Measurements from ENCODE around the gene SCGN.
"Not testable (repeated sequence)": the region's sequence is repeated elsewhere in the genome, so short reads cannot be mapped to it uniquely, and the experiment has no call there.

SCGN gene

GRCh38 chr6:25732468-25733198 is 80.6 kb downstream of the SCGN start:
- DNase-seq = no peak

GRCh38 chr6:25735261-25735660 is 83.2 kb downstream of the SCGN start:
- DNase-seq = no peak

GRCh38 chr6:25743868-25744267 is 91.9 kb downstream of the SCGN start:
- no peak for DNase-seq

GRCh38 chr6:25745836-25746235 is 93.8 kb downstream of the SCGN start:
- DNase-seq = no peak

GRCh38 chr6:25746968-25747367 is 95.0 kb downstream of the SCGN start:
- no peak for DNase-seq

GRCh38 chr6:25747477-25747876 is 95.5 kb downstream of the SCGN start:
- no peak for DNase-seq

GRCh38 chr6:25748049-25748448 is 96.0 kb downstream of the SCGN start:
- DNase-seq = no peak

- DNase-seq = not testable (repeated sequence)
These were observed 96.8 kb downstream of the SCGN start for GRCh38 chr6:25748601-25749517.

GRCh38 chr6:25749837-25750236 is 97.8 kb downstream of the SCGN start:
- DNase-seq = no peak

GRCh38 chr6:25750906-25751305 is 98.9 kb downstream of the SCGN start:
- DNase-seq = no peak
